Activated T-helper 1 cell treated with anti-CD3 and anti-CD28 coated beads, Interleukin-12 subunit alpha, Interleukin-12 subunit beta, Interleukin-2, Interleukin-4 antibody, amounts not matched to agents 30 ng/mL and 10 ng/mL and 1 ng/mL, durations not matched to agents 14 hours and 24 hours and 36 hours (primary cell): Measurements from ENCODE around the gene GTF3C4. TPM values are rescaled to one million over a fixed set of nuclear protein-coding genes. Genes with fewer than 3 reads are reported as not detected.
"Not testable (repeated sequence)": the region's sequence is repeated elsewhere in the genome, so short reads cannot be mapped to it uniquely, and the experiment has no call there.

Source experiments
- DNase-seq: peaks from one replicate; pipeline ENCODE4 v3.0.0; 2021; ENCODE audit warnings: low spot score
- H3K27ac Mint-ChIP-seq: one replicate; pipeline ENCODE4 v1.8.0; 2021; ENCODE audit warnings: mild to moderate bottlenecking, mixed read lengths
- H3K27me3 Mint-ChIP-seq: one replicate; pipeline ENCODE4 v1.8.0; 2022; ENCODE audit warnings: mild to moderate bottlenecking, moderate library complexity, mixed read lengths; ENCODE audit not compliant: insufficient read depth
- H3K36me3 Mint-ChIP-seq: one replicate; pipeline ENCODE4 v1.8.0; 2021; ENCODE audit warnings: low read depth, mixed read lengths
- H3K4me1 Mint-ChIP-seq: one replicate; pipeline ENCODE4 v1.8.0; 2021; ENCODE audit warnings: low read depth, mixed read lengths
- H3K4me3 Mint-ChIP-seq: one replicate; pipeline ENCODE4 v1.8.0; 2021; ENCODE audit warnings: mild to moderate bottlenecking, moderate library complexity, mixed read lengths
- H3K9me3 Mint-ChIP-seq: one replicate; pipeline ENCODE4 v1.8.0; 2021; ENCODE audit warnings: mixed read lengths
- intact Hi-C: fragments of 100-400 bp; cut with micrococcal nuclease; formaldehyde crosslinking; loops from one replicate; pipeline ENCODE4 v1.15.1; 2024
- total RNA-seq: library from RNA; stranded (reverse); gene quantifications from 2 replicates; pipeline ENCODE4 v1.2.3, GENCODE V29; 2022

The GTF3C4 gene
- total RNA-seq, 1 donor from 2014 or later = 20.1 TPM

GRCh38 chr9:132716007-132716406 is 45.7 kb downstream of the GTF3C4 start:
- H3K4me1 Mint-ChIP-seq = no peaks in the 10 kb centered on the region
- no peak for DNase-seq
- H3K27ac Mint-ChIP-seq = no peak overlapping the region
- peaks cover 22% of the 10 kb centered on the region for H3K27me3 Mint-ChIP-seq
- intact Hi-C loops = no loop called here
- H3K9me3 Mint-ChIP-seq = no peaks in the 10 kb centered on the region
- no peak overlapping the region for H3K4me3 Mint-ChIP-seq
- H3K36me3 Mint-ChIP-seq = no peaks in the 10 kb centered on the region

- H3K36me3 Mint-ChIP-seq = no peaks in the 10 kb centered on the region
- H3K4me1 Mint-ChIP-seq = no peaks in the 10 kb centered on the region
- intact Hi-C loops = no loop called here
- no peak overlapping the region for H3K4me3 Mint-ChIP-seq
- no peak for DNase-seq
- no peak overlapping the region for H3K27ac Mint-ChIP-seq
- no peaks in the 10 kb centered on the region for H3K9me3 Mint-ChIP-seq
- H3K27me3 Mint-ChIP-seq = peaks cover 21% of the 10 kb centered on the region
Observed at GRCh38 chr9:132717326-132717945, 47.2 kb downstream of the GTF3C4 start.

GRCh38 chr9:132718381-132718928 is 48.2 kb downstream of the GTF3C4 start:
- H3K4me1 Mint-ChIP-seq, H3K9me3 Mint-ChIP-seq, intact Hi-C loops, H3K4me3 Mint-ChIP-seq, DNase-seq, H3K36me3 Mint-ChIP-seq, H3K27ac Mint-ChIP-seq: not testable (repeated sequence)
- peaks cover 23% of the 10 kb centered on the region for H3K27me3 Mint-ChIP-seq

GRCh38 chr9:132721661-132722060 is 51.4 kb downstream of the GTF3C4 start:
- no peak for DNase-seq
- H3K36me3 Mint-ChIP-seq = no peaks in the 10 kb centered on the region
- peaks cover 26% of the 10 kb centered on the region for H3K27me3 Mint-ChIP-seq
- H3K27ac Mint-ChIP-seq = no peak overlapping the region
- H3K9me3 Mint-ChIP-seq = no peaks in the 10 kb centered on the region
- H3K4me1 Mint-ChIP-seq = no peaks in the 10 kb centered on the region
- H3K4me3 Mint-ChIP-seq = no peak overlapping the region
- intact Hi-C loops = no loop called here

- H3K27ac Mint-ChIP-seq = no peak overlapping the region
- no peaks in the 10 kb centered on the region for H3K4me1 Mint-ChIP-seq
- peaks cover 22% of the 10 kb centered on the region for H3K27me3 Mint-ChIP-seq
- no peaks in the 10 kb centered on the region for H3K36me3 Mint-ChIP-seq
- no peak for DNase-seq
- no peak overlapping the region for H3K4me3 Mint-ChIP-seq
- intact Hi-C loops = no loop called here
- no peaks in the 10 kb centered on the region for H3K9me3 Mint-ChIP-seq
Observed at GRCh38 chr9:132722564-132723065, 52.4 kb downstream of the GTF3C4 start.

GRCh38 chr9:132723809-132724208 is 53.5 kb downstream of the GTF3C4 start:
- Mint-ChIP-seq H3K36me3 (no peaks in the 10 kb centered on the region), H3K4me3 (no peak overlapping the region), H3K9me3 (no peaks in the 10 kb centered on the region), H3K4me1 (no peaks in the 10 kb centered on the region), H3K27me3 (peaks cover 11% of the 10 kb centered on the region), H3K27ac (no peak overlapping the region)
- DNase-seq = no peak
- intact Hi-C loops = no loop called here

GRCh38 chr9:132725306-132725705 is 55.0 kb downstream of the GTF3C4 start:
- Mint-ChIP-seq H3K27me3 (peaks cover 7% of the 10 kb centered on the region), H3K27ac (no peak overlapping the region), H3K36me3 (no peaks in the 10 kb centered on the region), H3K4me3 (no peak overlapping the region), H3K4me1 (no peaks in the 10 kb centered on the region), H3K9me3 (no peaks in the 10 kb centered on the region)
- DNase-seq = no peak
- intact Hi-C loops = no loop called here

- H3K9me3 Mint-ChIP-seq = no peaks in the 10 kb centered on the region
- DNase-seq = no peak
- no peaks in the 10 kb centered on the region for H3K36me3 Mint-ChIP-seq
- peaks cover 11% of the 10 kb centered on the region for H3K27me3 Mint-ChIP-seq
- no peaks in the 10 kb centered on the region for H3K4me1 Mint-ChIP-seq
- intact Hi-C loops = no loop called here
- no peak overlapping the region for H3K4me3 Mint-ChIP-seq
- no peak overlapping the region for H3K27ac Mint-ChIP-seq
Observed at GRCh38 chr9:132726576-132727130, 56.4 kb downstream of the GTF3C4 start.

GRCh38 chr9:132728071-132728470 is 57.8 kb downstream of the GTF3C4 start:
- no peak overlapping the region for H3K4me3 Mint-ChIP-seq
- intact Hi-C loops = no loop called here

GRCh38 chr9:132728497-132728896 is 58.2 kb downstream of the GTF3C4 start:
- DNase-seq = no peak
- H3K36me3 Mint-ChIP-seq = no peaks in the 10 kb centered on the region
- intact Hi-C loops = no loop called here
- H3K27me3 Mint-ChIP-seq = peaks cover 9% of the 10 kb centered on the region
- no peaks in the 10 kb centered on the region for H3K4me1 Mint-ChIP-seq
- no peak overlapping the region for H3K27ac Mint-ChIP-seq
- no peaks in the 10 kb centered on the region for H3K9me3 Mint-ChIP-seq
- H3K4me3 Mint-ChIP-seq = no peak overlapping the region

More at GRCh38 chr9:132728071-132728470, 57.8 kb downstream of the GTF3C4 start:
- DNase-seq = no peak
- H3K27ac Mint-ChIP-seq = no peak overlapping the region
- peaks cover 9% of the 10 kb centered on the region for H3K27me3 Mint-ChIP-seq
- no peaks in the 10 kb centered on the region for H3K9me3 Mint-ChIP-seq
- no peaks in the 10 kb centered on the region for H3K36me3 Mint-ChIP-seq
- no peaks in the 10 kb centered on the region for H3K4me1 Mint-ChIP-seq

- Mint-ChIP-seq H3K27me3 (peaks cover 7% of the 10 kb centered on the region), H3K9me3 (no peaks in the 10 kb centered on the region), H3K36me3 (no peaks in the 10 kb centered on the region), H3K4me1 (no peaks in the 10 kb centered on the region), H3K4me3 (no peak overlapping the region), H3K27ac (no peak overlapping the region)
- intact Hi-C loops = no loop called here
- DNase-seq = no peak
Observed at GRCh38 chr9:132729235-132729890, 59.1 kb downstream of the GTF3C4 start.

- intact Hi-C loops = no loop called here
- Mint-ChIP-seq H3K4me3 (no peak overlapping the region), H3K36me3 (no peaks in the 10 kb centered on the region), H3K4me1 (no peaks in the 10 kb centered on the region), H3K27me3 (peaks cover 6% of the 10 kb centered on the region), H3K27ac (no peak overlapping the region), H3K9me3 (no peaks in the 10 kb centered on the region)
- no peak for DNase-seq
Observed at GRCh38 chr9:132730054-132731033, 60.1 kb downstream of the GTF3C4 start.
